H1 (cell line): Measurements from ENCODE around the gene SKIC3. TPM values are rescaled to one million over a fixed set of nuclear protein-coding genes. Genes with fewer than 3 reads are reported as not detected.

ENCODE experiments used
- CTCF ChIA-PET: fragments of 300-600 bp; sonication (Branson Sonifier 250); formaldehyde crosslinking; loops from one replicate; lab custom pipeline; 2021; ENCODE audit not compliant: partially characterized antibody; lab: Charles Lee
- POLR2A ChIA-PET: fragments of 300-600 bp; sonication (Branson Sonifier 250); formaldehyde crosslinking; loops from one replicate; lab custom pipeline; 2021; ENCODE audit warnings: inconsistent platforms; ENCODE audit not compliant: partially characterized antibody; lab: Charles Lee
- DNase-seq, 2 experiments: peaks; one replicate each; pipeline versions ENCODE4 v3.0.0 to v3.0.0-alpha.2; 2010 to 2022; ENCODE audit warnings: low spot score in 2 of 2, low read depth in 1 of 2, mixed read lengths in 1 of 2
- FAIRE-seq: peaks from 2 replicates; lab custom pipeline; 2011; peaks lifted over from hg19 to GRCh38; lab: Jason Lieb, UNC
- H2AFZ ChIP-seq: 2 replicates; pipeline ENCODE4 v1.8.1; 2012; ENCODE audit warnings: low read length, inconsistent platforms
- H2AK5ac ChIP-seq: 2 replicates; pipeline ENCODE4 v1.6.1; 2013; ENCODE audit warnings: low read depth, low read length
- H2BK120ac ChIP-seq: replicated peaks from 2 replicates; pipeline ENCODE3; 2013; ENCODE audit warnings: low read depth, low read length, inconsistent platforms
- H2BK12ac ChIP-seq: 2 replicates; pipeline ENCODE4 v1.6.1; 2013; ENCODE audit warnings: low read depth, low read length
- H2BK15ac ChIP-seq: 2 replicates; pipeline ENCODE4 v1.6.1; 2013; ENCODE audit warnings: low read length
- H2BK20ac ChIP-seq: 2 replicates; pipeline ENCODE4 v1.6.1; 2013; ENCODE audit warnings: low read length
- H2BK5ac ChIP-seq: 2 replicates; pipeline ENCODE4 v1.6.1; 2013; ENCODE audit warnings: low read depth, low read length
- H3K14ac ChIP-seq: 2 replicates; pipeline ENCODE4 v1.6.1; 2013; ENCODE audit warnings: inconsistent platforms; ENCODE audit not compliant: insufficient read length
- H3K18ac ChIP-seq: 2 replicates; pipeline ENCODE4 v1.6.1; 2013; ENCODE audit warnings: low read length; ENCODE audit errors: extremely low read depth
- H3K23ac ChIP-seq: 2 replicates; pipeline ENCODE4 v1.6.1; 2013; ENCODE audit warnings: inconsistent platforms; ENCODE audit not compliant: insufficient read length
- H3K23me2 ChIP-seq: 2 replicates; pipeline ENCODE4 v1.6.1; 2013; ENCODE audit warnings: low read depth, low read length
- H3K27ac ChIP-seq: 2 replicates; pipeline ENCODE4 v1.6.1; 2011; ENCODE audit warnings: low read depth, low read length, inconsistent platforms
- H3K27me3 ChIP-seq, 4 experiments: replicated peaks in 1 of 4; 1 replicate in 1 of 4; 2 replicates in 3 of 4; pipeline versions ENCODE4 v1.6.1 to v1.8.1; 2011 to 2013; ENCODE audit warnings: low read length in 3 of 4, mild to moderate bottlenecking in 3 of 4, inconsistent platforms in 2 of 4, mixed read lengths in 2 of 4, moderate library complexity in 1 of 4; ENCODE audit not compliant: control insufficient read depth in 3 of 4, insufficient read depth in 3 of 4; ENCODE audit errors: extremely low read depth in 1 of 4
- H3K36me3 ChIP-seq, 4 experiments: 2 replicates each; pipeline versions ENCODE4 v1.6.1 to v1.8.1; 2011 to 2013; ENCODE audit warnings: mild to moderate bottlenecking in 4 of 4, low read length in 3 of 4, moderate library complexity in 2 of 4, control low read depth in 1 of 4, inconsistent platforms in 1 of 4; ENCODE audit not compliant: insufficient read depth in 4 of 4, control insufficient read depth in 2 of 4
- H3K4ac ChIP-seq: replicated peaks from 2 replicates; pipeline ENCODE3; 2013; ENCODE audit warnings: low read length, low read depth, mixed read lengths, inconsistent platforms; ENCODE audit not compliant: insufficient read length
- H3K4me1 ChIP-seq, 4 experiments: replicated peaks in 1 of 4; 1 replicate in 1 of 4; 2 replicates in 3 of 4; pipeline versions ENCODE4 v1.6.1 to v1.8.1; 2011 to 2013; ENCODE audit warnings: low read length in 3 of 4, inconsistent platforms in 2 of 4, mixed read lengths in 1 of 4; ENCODE audit not compliant: insufficient read depth in 4 of 4, control insufficient read depth in 3 of 4
- H3K4me2 ChIP-seq, 2 experiments: 2 replicates each; pipeline versions ENCODE4 v1.6.1 to v1.8.1; 2011 to 2013; ENCODE audit warnings: low read depth in 2 of 2, low read length in 2 of 2, control low read depth in 1 of 2, inconsistent platforms in 1 of 2, mild to moderate bottlenecking in 1 of 2; ENCODE audit not compliant: insufficient read depth in 1 of 2
- H3K4me3 ChIP-seq, 4 experiments: fragments of 200-600, 300-600 bp in 1 of 4; sonication (generic), shearing (Covaris generic), sonication (Bioruptor Twin) in 1 of 4; 2 replicates each; pipeline versions ENCODE4 v1.5.1 to v1.8.1; 2011 to 2016; ENCODE audit warnings: low read length in 4 of 4, low read depth in 3 of 4, control low read depth in 2 of 4, inconsistent platforms in 2 of 4, mild to moderate bottlenecking in 2 of 4, mixed read lengths in 1 of 4, moderate library complexity in 1 of 4; ENCODE audit not compliant: insufficient read depth in 2 of 4; ENCODE audit errors: extremely low read depth in 1 of 4
- H3K56ac ChIP-seq: replicated peaks from 2 replicates; pipeline ENCODE3; 2013; ENCODE audit warnings: low read depth, mild to moderate bottlenecking, mixed read lengths, low read length, inconsistent platforms; ENCODE audit not compliant: insufficient read length
- H3K79me1 ChIP-seq: 2 replicates; pipeline ENCODE4 v1.6.1; 2013; ENCODE audit warnings: low read depth, low read length, control low read depth
- H3K79me2 ChIP-seq, 2 experiments: 2 replicates each; pipeline versions ENCODE4 v1.6.1 to v1.8.1; 2012 to 2013; ENCODE audit warnings: low read length in 2 of 2, mild to moderate bottlenecking in 2 of 2, inconsistent platforms in 1 of 2; ENCODE audit not compliant: insufficient read depth in 2 of 2, control insufficient read depth in 1 of 2
- H3K9ac ChIP-seq, 4 experiments: replicated peaks in 1 of 4; 1 replicate in 1 of 4; 2 replicates in 3 of 4; pipeline versions ENCODE4 v1.6.1 to v1.8.1; 2011 to 2013; ENCODE audit warnings: low read depth in 3 of 4, low read length in 3 of 4, control low read depth in 2 of 4, mild to moderate bottlenecking in 2 of 4, moderate library complexity in 2 of 4, inconsistent platforms in 1 of 4; ENCODE audit errors: extremely low read depth in 1 of 4
- H3K9me3 ChIP-seq, 2 experiments: 2 replicates each; pipeline versions ENCODE4 v1.6.1 to v1.8.1; 2012 to 2013; ENCODE audit warnings: mild to moderate bottlenecking in 2 of 2, moderate library complexity in 2 of 2, control low read depth in 1 of 2, inconsistent platforms in 1 of 2, low read depth in 1 of 2, low read length in 1 of 2, mixed read lengths in 1 of 2; ENCODE audit not compliant: insufficient read depth in 2 of 2
- H4K20me1 ChIP-seq, 2 experiments: replicated peaks in 1 of 2; 2 replicates each; pipeline versions ENCODE3 to v1.8.1; 2011 to 2013; ENCODE audit warnings: inconsistent platforms in 2 of 2, low read length in 2 of 2, mild to moderate bottlenecking in 1 of 2; ENCODE audit not compliant: insufficient read depth in 2 of 2, control insufficient read depth in 1 of 2
- H4K5ac ChIP-seq: 2 replicates; pipeline ENCODE4 v1.6.1; 2013; ENCODE audit warnings: low read length, low read depth, mixed read lengths, inconsistent platforms; ENCODE audit not compliant: insufficient read length
- H4K8ac ChIP-seq: 2 replicates; pipeline ENCODE4 v1.8.0; 2013; ENCODE audit warnings: mild to moderate bottlenecking, moderate library complexity, low read length, inconsistent platforms; ENCODE audit not compliant: insufficient read depth; ENCODE audit errors: extremely low read depth
- H4K91ac ChIP-seq: replicated peaks from 2 replicates; pipeline ENCODE3; 2013; ENCODE audit warnings: low read length, mixed read lengths, inconsistent platforms; ENCODE audit not compliant: insufficient read length
- CBX8 ChIP-seq: fragments of 300-800, 300-1000 bp; sonication (generic); IDR thresholded peaks from 2 replicates; pipeline ENCODE4 v1.7.1; 2016; ENCODE audit warnings: low read depth, low read length, borderline replicate concordance
- GTF2F1 ChIP-seq: IDR thresholded peaks from 2 replicates; pipeline ENCODE4 v1.6.1; 2012; ENCODE audit warnings: low read depth, low read length, improper control_type of control experiment, borderline replicate concordance
- HDAC2 ChIP-seq, 2 experiments: fragments of 300-600 bp in 1 of 2; sonication (generic) in 1 of 2; IDR thresholded peaks; 2 replicates each; pipeline ENCODE4 v1.6.1; 2011 to 2012; ENCODE audit warnings: low read depth in 2 of 2, low read length in 2 of 2, mild to moderate bottlenecking in 2 of 2, moderate library complexity in 2 of 2, borderline replicate concordance in 1 of 2, inconsistent platforms in 1 of 2
- POU5F1 ChIP-seq: IDR thresholded peaks from 2 replicates; pipeline ENCODE4 v1.6.1; 2011; ENCODE audit warnings: low read depth, mild to moderate bottlenecking, low read length, moderate library complexity
- SIX5 ChIP-seq: IDR thresholded peaks from 2 replicates; pipeline ENCODE4 v1.6.1; 2011; ENCODE audit warnings: mild to moderate bottlenecking, low read depth, low read length
- SRF ChIP-seq: IDR thresholded peaks from 2 replicates; pipeline ENCODE4 v1.6.1; 2011; ENCODE audit warnings: mild to moderate bottlenecking, low read depth, low read length, moderate library complexity
- WGBS, 2 experiments: shearing (Covaris generic) in 1 of 2; methylation state at CpG; one replicate each; pipeline versions ENCODE4 v1.1.6 to v1.1.7; 2013 to 2015; ENCODE audit warnings: low lambda C conversion rate in 2 of 2, mixed read lengths in 2 of 2, inconsistent platforms in 1 of 2, low coverage in 1 of 2, missing lambda C conversion rate in 1 of 2; ENCODE audit not compliant: insufficient replicate concordance in 2 of 2, insufficient coverage in 1 of 2, insufficient read length in 1 of 2; ENCODE audit errors: extremely low coverage in 1 of 2, missing lambda C conversion rate in 1 of 2; 5-methylcytosine and 5-hydroxymethylcytosine counted together
- polyA plus RNA-seq, 7 experiments: library from polyadenylated mRNA; depleted of rRNA in 3 of 7; stranded (reverse) in 5 of 7; unstranded in 2 of 7; fragments of >200 nt in 5 of 7; fragments of 200-250 nt in 2 of 7; gene quantifications; 1 replicate in 5 of 7; 2 replicates in 1 of 7; 4 replicates in 1 of 7; pipeline versions ENCODE4 v1.2.1 to v1.2.3, GENCODE V29; 2011 to 2013; ENCODE audit warnings: missing spikeins in 2 of 7, mixed read lengths in 2 of 7
- total RNA-seq: library from RNA; stranded (reverse); fragmentation: NEBNext Ultra II Directional; extraction: Animal tissue kit (Norgen Biotek cat#: 25700); gene quantifications from 2 replicates; pipeline ENCODE4 v1.2.1, GENCODE V29; 2021

Gene SKIC3
- total and polyA plus RNA-seq, 2 of the 8 experiments (the other 6 are each of a cell fraction or from before 2014, with no cell fraction given), result 13.7 to 53.7 TPM

DNA sequence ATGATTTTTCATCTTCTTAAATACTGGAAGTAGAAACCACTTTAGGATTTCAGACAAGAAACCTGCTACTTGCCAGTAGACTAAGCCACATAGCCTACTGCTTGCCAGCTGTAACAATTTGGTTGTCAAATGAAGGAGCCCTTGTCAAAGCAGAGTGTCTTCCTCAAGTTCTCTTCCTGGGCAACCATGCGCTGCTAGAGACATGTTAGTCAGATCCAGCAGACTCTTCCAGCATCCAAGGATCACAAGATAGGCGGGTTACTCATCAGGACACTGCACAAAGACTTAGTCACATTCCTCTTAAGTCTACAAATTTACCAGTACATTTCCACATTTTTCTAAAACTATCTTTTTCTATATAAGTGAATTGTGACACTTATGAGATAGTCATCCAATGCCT, 24.4 kb downstream of the SKIC3 start:
- Histone ChIP-seq H2BK20ac (no peak overlapping the region), H3K18ac (no peak overlapping the region), H2BK12ac (no peak overlapping the region), H2AK5ac (no peak overlapping the region), H3K9me3 (no peaks in the 10 kb centered on the region), H3K23me2 (peaks cover 1% of the 10 kb centered on the region; the same call in 1 of the 2 replicates), H3K27ac (no peak overlapping the region), H4K20me1 (no peaks in the 10 kb centered on the region), H3K79me1 (no peaks in the 10 kb centered on the region), H3K23ac (no peak overlapping the region), H4K5ac (no peak overlapping the region), H2BK5ac (no peak overlapping the region), H3K4me2 (no peak overlapping the region), H3K4me3 (no peak overlapping the region), H2AFZ (no peak overlapping the region), H3K9ac (no peak overlapping the region), H3K27me3 (no peaks in the 10 kb centered on the region), H3K79me2 (no peaks in the 10 kb centered on the region), H3K14ac (no peak overlapping the region), H2BK15ac (no peak overlapping the region), H4K8ac (no peak overlapping the region), H2BK120ac (no peak overlapping the region), H3K56ac (no peak overlapping the region), H3K36me3 (peaks cover 7 to 25% (median 13%) of the 10 kb centered on the region in 4 experiments), H3K4ac (no peak overlapping the region), H4K91ac (no peak overlapping the region), H3K4me1 (no peaks in the 10 kb centered on the region)
- POLR2A ChIA-PET, result no interaction called here
- DNase-seq (no peak), FAIRE-seq (no peak)
- 88% methylated on average over 2 of the region's 2 CpGs; no CpG with 5 or more reads in 1 of the 2 experiments for WGBS, 2 experiments
- CTCF ChIA-PET, result interaction anchor here (0.6 kb wide), 1 partner anchor 306 kb away, joined by 3 read pairs; no protein-coding TSS in a partner anchor
- TF ChIP-seq SRF (no peak), HDAC2 (IDR thresholded peaks at IDR 0.05; ENCODE audit: borderline replicate concordance in 1 of 2, low read depth in 2 of 2, low read length in 2 of 2) (no peak), POU5F1 (no peak), GTF2F1 (no peak), CBX8 (no peak), SIX5 (no peak)
